GM12891 (cell line): ENCODE results near the gene PIK3CD.

Experiments used
- POLR2AphosphoS5 ChIP-seq: IDR thresholded peaks from 2 replicates; pipeline ENCODE4 v1.6.1; 2011; ENCODE audit warnings: low read depth, low read length, control low read depth
- TAF1 ChIP-seq: IDR thresholded peaks from 2 replicates; pipeline ENCODE4 v1.6.1; 2011; ENCODE audit warnings: low read depth, low read length, control low read depth

- TF ChIP-seq TAF1 (no peak), POLR2AphosphoS5 (no peak)
These were observed 7.9 kb upstream of the PIK3CD start for GRCh38 chr1:9643351-9644256.
